HEK293 (cell line): Measurements from ENCODE around the gene MAP3K12.

Experiments
- CTCF ChIP-seq: fragments of 450-650 bp; formaldehyde crosslinking; IDR thresholded peaks from 2 replicates; pipeline ENCODE4 v1.5.1; 2016; ENCODE audit warnings: missing biosample characterization, missing genetic modification characterization
- TF ChIP-seq, protein P1 (sequence below): fragments of 450-650 bp; formaldehyde crosslinking; IDR thresholded peaks from 2 replicates; pipeline ENCODE4 v1.5.1; 2016; ENCODE audit warnings: missing biosample characterization, missing genetic modification characterization

DNA sequence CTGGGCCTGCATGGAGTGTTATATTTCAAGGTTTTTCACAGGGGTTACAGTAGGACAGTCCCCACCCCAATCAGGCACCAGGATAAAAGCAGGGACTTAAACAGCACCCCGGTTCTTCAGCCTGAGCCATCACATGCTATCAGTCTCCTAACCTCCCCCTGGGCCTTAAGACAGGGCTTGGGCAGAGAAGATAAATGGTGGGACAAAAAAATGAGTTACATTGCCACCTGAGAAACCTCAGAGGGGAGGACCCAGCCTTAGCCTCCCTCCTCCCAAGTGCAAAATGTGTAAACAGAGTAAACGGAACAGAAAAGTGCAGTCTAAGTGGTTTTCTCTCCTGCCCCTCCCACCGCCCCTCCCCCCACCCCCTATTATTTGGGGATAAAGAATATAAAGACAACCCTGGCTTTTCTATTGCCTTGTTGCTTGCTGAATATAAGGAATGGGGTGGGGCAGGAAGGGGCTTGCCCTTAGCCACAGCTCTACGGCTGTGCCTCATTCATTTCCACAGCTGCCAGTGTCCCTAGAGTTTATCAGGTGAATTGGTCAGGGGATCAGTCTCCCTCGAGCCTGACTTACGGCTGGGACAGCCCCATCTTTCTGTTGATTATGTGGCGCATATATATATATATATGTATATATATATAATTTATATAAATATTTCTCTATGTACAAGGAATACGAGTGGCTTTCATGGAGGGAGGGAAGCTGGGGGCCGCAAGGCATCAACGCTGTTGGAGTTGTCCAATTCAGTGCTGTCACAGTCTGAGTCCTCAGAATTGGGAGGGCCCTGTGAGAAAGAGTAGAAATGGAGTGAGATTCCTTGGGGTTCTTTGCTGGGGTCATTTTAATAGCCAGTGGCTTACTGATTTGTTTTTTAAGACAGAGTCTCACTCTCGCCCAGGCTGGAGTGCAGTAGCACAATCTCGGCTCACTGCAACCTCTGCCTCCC lies 18.5 kb downstream of the MAP3K12 start:
- TF ChIP-seq CTCF, result no peak
- TF ChIP-seq, protein P1, sequence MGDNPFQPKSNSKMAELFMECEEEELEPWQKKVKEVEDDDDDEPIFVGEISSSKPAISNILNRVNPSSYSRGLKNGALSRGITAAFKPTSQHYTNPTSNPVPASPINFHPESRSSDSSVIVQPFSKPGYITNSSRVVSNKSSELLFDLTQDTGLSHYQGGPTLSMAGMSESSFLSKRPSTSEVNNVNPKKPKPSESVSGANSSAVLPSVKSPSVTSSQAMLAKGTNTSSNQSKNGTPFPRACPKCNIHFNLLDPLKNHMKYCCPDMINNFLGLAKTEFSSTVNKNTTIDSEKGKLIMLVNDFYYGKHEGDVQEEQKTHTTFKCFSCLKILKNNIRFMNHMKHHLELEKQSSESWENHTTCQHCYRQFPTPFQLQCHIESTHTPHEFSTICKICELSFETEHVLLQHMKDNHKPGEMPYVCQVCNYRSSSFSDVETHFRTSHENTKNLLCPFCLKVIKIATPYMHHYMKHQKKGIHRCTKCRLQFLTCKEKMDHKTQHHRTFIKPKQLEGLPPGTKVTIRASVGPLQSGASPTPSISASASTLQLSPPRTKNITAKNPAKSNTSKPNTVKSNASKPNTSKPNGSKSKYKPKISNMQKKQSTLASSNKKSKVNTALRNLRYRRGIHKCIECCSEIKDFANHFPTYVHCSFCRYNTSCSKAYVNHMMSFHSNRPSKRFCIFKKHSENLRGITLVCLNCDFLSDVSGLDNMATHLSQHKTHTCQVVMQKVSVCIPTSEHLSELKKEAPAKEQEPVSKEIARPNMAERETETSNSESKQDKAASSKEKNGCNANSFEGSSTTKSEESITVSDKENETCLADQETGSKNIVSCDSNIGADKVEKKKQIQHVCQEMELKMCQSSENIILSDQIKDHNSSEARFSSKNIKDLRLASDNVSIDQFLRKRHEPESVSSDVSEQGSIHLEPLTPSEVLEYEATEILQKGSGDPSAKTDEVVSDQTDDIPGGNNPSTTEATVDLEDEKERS (tag by site-specific recombination), result no peak
